Inferior parietal cortex (tissue), 1 donor: ENCODE data around the gene DTX2.
A peak's percentile ranks its signal among the peaks of the same experiment; 100 is the strongest.
"Not testable (repeated sequence)": the region's sequence is repeated elsewhere in the genome, so short reads cannot be mapped to it uniquely, and the experiment has no call there.

ENCODE experiments used
- DNase-seq: peaks from one replicate; pipeline ENCODE4 v3.0.0-alpha.2; 2016; ENCODE audit errors: extremely low spot score

Gene DTX2

DNA sequence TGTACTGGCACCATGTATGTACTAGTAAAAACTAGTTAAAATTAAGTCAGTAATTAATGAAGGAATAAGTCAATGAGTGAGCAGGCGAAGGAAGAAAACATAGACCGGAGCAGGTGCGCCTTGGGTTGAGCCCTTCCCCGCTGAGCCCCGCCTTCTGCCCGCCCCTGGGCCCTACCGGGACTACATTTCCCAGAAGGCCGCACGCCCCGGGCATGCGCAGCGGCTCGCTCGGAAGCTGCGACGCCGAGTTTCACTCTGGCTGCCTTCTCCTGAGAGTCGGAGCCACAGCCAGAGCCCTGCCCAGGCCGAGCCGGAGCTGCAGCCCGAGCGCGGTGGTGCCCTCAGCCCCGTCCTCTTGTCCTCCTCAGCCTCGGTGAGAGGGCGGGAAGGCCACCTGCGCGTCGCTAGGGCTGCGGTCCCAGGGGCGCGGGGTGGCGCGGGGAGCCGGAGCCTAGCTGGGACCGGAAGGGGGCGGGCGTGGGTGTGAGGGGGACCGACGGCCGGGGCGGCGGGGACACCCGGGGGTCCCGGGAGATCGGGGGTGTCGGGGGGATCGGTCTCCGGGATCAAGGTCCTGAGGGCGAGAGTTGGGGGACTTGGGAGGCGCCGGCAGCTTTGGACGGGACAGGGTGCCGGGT is at the start of gene DTX2:
TSS of gene DTX2 (plus strand) at position 246 of the 638 bp plus-strand sequence. CDS start 18,801 bp downstream, outside the sequence.
- DNase-seq = not testable (repeated sequence)

DNA sequence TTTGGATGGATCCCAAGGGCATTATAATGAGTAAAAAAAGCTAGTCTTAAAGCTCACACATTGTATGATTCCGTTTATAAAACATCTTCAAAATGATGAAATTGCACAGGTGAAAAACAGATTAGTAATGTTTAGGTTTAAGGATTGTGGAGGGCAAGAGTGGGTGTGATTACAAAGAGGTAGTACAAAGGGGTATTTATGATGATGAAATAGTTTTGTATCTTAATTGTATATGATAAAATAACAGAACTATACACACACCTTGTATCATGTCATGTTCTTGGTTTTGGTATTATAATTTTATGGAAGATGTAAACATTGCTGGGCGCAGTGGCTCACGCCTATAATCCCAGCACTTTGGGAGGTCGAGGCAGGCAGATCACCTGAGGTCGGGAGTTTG is 49.3 kb upstream of the DTX2 start:
- DNase-seq = no peak

DNA sequence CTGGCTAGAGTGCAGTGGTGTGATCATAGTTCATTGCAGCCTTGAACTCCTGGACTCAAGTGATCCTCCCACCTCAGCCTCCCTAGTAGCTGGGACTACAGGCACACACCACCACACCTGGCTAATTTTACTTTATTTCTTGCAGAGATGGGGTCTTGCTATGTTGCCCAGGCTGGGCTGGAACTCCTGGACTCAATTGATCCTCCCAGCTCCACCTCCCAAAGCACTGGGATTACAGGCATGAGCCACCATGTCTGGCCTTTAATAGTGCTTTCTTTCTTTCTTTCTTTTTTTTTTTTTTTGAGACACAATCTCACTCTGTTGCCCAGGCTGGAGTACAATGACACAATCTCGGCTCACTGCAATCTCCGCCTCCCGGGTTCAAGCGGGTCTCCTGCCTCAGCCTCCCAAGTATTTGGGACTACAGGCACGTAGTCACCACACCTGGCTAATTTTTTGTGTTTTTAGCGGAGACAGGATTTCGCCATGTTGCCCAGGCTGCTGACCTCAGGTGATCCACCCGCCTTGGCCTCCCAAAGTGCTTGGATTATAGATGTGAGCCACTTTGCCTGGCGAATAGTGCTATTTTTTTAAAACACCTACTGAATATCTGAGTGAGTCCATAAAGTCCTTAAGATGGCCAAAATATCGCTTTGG is 43.7 kb upstream of the DTX2 start:
- not testable (repeated sequence) for DNase-seq

DNA sequence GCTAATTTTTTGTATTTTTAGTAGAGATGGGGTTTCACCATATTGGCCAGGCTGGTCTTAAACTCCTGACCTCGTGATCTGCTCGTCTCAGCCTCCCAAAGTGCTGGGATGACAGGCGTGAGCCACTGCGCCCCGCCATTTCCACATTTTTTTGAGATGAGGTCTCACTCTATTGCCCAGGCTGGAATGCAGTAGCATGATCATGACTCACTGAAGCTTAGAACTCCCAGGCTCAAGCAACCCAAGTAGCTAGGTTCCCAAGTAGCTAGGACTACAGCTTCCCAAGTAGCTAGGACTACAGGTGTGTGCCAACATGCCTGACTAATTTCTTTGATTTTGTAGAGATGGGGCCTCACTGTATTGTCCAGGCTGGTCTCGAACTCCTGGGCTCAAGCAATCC is 40.4 kb upstream of the DTX2 start:
- DNase-seq = not testable (repeated sequence)

DNA sequence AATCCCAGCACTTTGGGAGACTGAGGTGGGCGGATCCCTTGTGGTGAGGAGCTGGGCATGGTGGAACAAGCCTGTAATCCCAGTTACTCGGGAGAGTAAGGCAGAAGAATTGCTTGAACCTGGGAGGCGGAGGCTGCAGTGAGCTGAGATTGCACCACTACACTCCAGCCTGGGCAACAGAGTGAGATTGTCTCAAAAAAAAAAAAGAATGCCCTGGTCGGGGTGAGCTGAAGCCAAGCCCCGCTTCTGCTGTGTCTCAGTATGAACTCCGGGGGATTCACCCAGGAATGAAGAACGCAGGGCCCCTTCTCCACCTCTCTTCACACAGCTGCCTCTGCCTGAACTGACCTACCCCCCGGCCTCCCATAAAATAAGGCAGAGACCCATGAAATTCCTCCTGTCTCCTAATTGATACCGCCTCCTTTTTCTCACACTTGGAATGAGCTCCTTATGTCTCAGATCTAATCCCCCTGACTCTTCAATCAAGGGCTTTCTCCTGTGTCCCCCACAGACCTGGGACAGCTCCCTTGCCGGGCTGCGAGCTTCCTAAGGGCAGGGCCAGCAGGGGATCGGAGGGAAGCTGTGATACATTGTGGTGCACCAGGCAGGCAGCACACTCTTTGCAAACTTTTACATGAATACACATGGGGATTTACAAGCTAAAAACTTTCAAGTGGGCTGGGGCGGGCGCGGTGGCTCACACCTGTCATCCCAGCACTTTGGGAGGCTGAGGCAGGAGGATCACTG is 37.7 kb upstream of the DTX2 start:
- no peak for DNase-seq

DNA sequence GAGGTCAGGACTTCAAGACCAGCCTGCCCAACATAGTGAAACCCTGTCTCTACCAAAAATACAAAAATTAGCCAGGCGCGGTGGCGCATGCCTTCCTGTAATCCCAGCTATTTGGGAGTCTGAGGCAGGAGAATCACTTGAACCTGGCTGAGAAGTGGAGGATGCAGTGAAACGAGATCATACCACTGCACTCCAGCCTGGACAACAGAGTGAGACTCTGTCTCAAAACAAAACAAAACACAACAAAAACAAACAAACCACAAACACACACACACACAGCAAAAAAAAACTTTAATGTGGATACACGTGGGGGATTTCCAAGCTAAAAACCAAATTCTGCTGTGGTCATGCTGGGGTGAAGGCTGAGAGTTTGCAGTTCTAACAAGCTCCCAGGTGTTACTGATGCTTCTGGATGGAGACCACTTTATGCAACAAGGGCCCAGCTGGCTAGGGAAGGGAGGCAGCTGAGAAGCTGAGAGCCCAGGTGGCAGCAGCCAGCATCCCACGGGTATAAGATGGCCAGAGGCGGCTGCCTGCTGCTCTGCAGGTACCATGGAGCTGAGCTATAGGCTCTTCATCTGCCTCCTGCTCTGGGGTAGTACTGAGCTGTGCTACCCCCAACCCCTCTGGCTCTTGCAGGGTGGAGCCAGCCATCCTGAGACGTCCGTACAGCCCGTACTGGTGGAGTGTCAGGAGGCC is 36.9 kb upstream of the DTX2 start, which contains the start of gene ZP3:
TSS of gene ZP3 (plus strand) at position 538 of the 699 bp plus-strand sequence. CDS start at position 553, 15 bp downstream.
- DNase-seq = no peak

DNA sequence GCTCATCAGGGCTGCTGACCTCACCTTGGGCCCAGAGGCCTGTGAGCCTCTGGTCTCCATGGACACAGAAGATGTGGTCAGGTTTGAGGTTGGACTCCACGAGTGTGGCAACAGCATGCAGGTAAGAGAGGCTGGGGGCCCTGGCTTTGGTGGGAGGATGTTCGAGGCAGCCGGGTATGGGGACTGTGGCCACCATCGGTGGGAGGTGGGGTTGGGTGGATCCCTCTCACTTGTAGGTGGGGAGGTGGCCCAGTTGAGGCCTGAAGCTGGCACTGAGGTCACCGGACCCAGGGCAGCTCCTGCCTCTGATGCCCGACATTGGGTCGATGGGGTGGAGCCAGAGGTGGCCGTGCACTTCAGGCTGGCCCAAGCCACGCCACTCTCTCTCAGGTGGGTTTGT is 36.4 kb upstream of the DTX2 start:
- DNase-seq = no peak

DNA sequence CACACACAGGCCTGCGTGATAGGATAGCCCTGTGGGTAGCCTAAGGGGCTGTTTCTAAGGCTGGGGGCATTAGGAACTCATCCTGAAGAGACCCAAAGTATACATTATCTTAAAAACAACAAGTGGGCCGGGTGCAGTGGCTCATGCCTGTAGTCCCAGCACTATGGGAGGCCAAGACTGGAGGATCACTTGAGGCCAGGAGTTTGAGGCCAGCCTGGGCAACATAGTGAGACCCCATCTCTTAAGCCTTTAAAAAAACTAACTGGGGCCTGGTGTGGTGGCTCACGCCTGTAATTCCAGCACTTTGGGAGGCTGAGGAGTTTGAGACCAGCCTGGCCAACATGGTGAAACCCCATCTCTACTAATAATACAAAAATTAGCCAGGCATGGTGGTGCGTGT is 36.0 kb upstream of the DTX2 start:
- not testable (repeated sequence) for DNase-seq

DNA sequence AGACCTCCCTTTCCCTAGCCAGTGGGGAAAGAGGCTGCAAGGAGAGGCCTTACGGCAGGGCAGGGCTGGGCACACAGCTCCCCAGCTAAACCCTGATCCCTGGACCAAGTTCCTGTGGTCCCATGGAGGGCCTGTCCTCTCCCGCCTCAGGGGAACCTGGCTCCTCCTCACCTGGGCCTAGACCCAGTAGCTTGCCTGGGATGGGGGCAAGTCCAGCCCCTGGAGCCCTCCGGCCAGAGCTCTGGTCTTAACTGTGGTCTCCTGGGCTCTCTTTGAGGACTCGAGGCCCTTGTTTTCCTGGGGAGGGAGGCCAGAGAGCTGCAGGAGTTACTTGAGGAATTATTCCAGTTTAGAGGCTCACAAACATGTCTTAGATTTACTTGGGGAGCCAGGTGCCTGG is 35.3 kb upstream of the DTX2 start:
- no peak for DNase-seq

DNA sequence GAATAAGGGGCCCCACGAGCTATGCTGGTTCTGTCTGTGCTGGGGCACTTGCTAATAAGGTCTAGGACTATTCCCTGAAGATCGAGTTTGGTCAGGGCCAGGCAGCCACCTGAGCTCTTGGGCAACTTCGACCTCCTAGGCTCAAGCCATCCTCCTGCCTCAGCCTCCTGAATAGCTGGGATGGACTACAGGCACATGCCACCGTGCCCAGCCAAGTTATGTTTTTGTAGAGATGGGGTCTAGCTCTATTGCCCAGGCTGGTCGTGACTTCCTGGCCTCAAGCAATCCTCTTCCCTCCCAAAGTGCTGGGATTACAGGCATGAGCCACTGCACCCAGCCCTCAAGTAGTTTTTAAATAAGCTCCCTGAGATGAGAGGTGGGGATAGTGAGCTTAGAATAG is 33.9 kb upstream of the DTX2 start:
- no peak for DNase-seq

DNA sequence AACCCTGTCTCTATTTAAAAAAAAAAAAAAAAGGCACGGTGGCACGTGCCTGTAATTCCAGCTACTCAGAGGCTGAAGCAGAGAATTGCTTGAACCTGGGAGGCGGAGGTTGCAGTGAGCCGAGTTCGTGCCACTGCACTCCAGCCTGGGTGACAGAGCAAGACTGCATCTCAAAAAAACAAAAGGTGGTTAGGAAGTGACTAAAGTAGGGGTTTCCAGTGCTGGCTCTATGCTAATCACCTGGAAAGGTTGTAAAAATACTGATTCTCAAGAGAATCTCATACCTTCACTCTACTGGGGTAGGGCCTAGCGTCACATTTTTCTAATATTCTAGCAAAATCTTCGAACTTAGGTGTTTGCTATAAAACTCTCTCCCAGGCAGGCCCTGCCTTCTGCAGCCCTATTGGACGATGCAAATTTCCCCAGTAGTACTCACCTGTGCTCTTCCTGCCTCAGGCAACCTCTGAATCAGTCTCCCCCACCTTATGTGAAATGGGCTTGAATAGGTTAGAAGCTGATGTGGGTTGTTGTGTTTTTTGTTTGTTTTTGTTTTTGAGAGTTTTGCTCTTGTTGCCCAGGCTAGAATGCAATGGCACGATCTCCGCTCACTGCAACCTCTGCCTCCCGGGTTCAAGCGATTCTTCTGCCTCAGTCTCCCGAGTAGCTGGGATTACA is 33.2 kb upstream of the DTX2 start:
- DNase-seq = no peak

DNA sequence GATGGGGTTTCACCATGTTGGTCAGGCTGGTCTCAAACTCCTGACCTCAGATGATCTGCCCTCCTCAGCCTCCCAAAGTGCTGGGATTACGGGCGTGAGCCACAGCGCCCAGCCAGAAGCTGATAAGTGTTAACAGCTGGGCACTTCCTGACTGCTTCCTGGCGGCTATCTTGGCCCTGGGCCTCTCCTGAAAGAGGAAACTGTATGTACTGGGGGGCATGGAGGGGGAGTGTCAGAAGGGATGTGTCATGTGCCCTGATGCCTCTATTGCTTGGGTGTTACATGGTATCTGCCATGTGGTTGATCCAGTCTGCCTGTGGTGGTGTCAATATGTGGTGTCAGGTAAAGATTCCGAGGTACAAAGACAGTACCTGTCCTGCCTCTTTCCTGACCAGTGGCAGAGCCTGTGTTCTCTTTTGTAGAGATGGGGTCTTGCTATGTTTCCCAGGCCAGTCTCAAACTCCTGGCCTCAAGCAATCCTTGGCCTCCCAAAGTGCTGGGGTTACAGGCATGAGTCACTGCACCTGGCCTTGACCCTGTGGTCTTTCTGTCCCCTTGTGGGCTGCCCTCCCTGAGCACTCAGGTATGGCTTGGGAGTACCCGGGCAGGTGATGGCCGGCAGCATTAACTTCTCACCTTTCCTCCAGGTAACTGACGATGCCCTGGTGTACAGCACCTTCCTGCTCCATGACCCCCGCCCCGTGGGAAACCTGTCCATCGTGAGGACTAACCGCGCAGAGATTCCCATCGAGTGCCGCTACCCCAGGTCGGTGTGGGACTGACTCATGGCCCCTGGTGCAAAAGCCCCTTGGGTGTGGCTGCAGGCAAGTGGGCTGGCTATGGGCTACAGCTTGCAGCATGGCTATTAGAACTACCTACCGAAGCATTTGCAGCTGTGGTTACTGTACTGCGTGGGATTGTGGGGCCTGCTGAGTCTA is 32.4 kb upstream of the DTX2 start:
- no peak for DNase-seq

DNA sequence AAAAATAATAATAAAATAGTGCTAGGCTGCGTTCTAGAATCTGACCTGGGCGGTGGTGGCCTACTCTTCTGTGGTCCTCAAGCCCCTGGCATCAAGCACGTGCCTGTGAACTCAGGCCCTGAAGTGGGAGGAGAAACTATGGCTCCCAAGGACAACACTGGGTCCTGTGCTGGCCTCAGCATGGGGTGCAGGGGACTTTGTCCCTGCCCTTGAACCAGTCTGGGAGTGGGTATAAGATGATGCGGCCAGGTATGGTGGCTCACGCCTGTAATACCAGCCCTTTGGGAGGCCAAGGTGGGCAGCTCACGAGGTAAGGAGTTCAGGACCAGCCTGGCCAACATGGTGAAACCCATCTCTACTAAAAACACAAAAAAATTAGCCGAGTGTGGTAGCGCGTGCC is 31.3 kb upstream of the DTX2 start:
- no peak for DNase-seq

DNA sequence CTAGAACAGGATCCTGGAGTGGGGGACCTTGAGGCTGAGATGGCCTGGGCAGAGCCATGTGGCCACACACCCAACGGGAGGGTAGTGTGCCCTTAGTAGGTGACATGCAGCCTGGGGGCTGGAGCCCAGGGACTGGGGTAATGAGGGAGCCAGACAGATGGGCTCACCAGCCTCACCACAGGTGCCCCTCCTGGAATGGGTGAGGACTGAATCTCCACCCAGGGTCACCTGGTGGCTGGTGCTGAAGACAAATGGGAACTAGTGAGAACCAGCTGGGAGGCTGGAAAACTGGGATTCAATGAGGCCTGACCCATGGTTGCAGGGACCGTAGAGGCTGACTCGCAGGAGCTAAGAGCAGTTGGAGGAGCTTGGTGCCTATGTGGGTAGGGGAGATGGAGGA is 30.7 kb upstream of the DTX2 start:
- DNase-seq = no peak

DNA sequence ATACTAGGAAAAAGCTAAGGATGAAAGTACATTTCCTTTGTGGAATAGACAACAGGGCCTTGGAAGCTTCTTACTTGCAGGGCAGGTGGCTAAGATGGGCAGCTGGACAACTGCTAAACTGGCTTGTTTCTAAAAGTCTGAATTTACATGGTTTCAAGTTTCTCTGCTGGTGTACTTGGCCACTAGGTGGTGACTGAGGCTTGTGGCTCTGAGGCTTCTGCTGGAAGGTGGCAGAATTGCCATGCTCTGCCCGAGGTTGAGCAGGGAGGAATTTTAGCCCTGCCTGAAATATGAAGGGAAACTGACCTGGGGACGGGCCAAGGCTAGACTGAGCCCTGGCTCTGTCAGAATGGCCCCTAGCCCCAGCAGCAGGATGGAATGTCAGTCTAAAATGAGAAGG is 23.6 kb upstream of the DTX2 start:
- DNase-seq = peak; percentile 57

DNA sequence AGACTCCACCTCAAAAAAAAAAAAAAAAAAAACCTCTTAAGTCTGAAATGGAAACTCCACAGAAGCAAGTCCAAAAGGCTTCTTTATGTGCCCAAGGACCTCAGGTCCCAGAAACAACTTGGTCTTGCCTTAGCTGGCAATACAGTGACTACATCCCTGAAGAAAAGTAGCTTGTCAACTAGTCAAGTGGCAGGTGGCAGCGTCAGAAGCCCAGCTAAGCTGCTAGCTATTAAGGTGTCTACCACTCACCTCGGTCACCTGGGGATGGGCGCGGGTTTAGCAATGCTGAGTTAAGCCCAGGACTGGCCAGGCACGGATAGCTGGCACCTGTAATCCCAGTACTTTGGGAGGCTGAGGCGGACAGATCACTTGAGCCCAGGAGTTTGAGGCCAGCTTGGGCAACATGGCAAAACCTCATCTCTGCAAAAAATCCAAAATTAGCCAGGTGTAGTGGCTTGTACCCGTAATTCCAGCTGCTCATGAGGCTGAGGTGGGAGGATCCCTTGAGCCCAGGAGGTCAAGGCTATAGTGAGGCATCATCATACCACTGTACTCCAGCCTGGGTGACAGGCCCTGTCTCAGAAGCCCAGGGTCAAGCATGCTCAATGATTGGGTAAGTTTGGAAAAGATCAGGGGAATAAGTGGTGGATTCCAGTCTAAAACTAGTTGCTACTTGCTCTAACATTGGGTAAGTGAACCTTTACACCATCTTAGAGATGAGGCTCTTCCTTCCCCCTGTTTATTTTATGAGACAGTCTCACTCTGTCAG is 22.2 kb upstream of the DTX2 start:
- not testable (repeated sequence) for DNase-seq

DNA sequence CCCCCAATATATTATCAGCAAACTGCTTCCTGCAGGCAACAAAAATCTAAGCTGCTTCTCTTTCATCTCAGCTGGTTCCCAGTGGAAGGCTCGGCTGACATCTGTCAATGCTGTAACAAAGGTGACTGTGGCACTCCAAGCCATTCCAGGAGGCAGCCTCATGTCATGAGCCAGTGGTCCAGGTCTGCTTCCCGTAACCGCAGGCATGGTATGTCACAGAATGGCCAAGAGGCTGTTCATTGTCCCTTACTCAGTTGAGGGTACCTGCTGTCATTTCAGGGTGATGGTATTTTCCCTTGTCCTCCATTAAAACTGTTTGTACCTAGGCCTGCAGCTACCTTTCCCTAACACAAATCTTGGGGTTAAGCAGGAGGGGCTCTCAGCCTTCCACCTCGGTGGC is 21.1 kb upstream of the DTX2 start:
- DNase-seq = not testable (repeated sequence)

DNA sequence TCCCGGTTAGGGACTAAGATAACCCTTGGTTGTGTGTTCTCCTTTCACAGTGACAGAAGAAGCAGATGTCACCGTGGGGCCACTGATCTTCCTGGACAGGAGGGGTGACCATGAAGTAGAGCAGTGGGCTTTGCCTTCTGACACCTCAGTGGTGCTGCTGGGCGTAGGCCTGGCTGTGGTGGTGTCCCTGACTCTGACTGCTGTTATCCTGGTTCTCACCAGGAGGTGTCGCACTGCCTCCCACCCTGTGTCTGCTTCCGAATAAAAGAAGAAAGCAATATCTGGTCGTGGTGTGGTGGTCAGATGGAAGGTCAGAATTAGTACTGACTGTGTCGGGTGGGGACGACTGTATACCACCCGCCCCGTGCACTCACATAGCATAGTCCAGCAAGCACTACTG is 19.7 kb upstream of the DTX2 start:
- DNase-seq = not testable (repeated sequence)

DNA sequence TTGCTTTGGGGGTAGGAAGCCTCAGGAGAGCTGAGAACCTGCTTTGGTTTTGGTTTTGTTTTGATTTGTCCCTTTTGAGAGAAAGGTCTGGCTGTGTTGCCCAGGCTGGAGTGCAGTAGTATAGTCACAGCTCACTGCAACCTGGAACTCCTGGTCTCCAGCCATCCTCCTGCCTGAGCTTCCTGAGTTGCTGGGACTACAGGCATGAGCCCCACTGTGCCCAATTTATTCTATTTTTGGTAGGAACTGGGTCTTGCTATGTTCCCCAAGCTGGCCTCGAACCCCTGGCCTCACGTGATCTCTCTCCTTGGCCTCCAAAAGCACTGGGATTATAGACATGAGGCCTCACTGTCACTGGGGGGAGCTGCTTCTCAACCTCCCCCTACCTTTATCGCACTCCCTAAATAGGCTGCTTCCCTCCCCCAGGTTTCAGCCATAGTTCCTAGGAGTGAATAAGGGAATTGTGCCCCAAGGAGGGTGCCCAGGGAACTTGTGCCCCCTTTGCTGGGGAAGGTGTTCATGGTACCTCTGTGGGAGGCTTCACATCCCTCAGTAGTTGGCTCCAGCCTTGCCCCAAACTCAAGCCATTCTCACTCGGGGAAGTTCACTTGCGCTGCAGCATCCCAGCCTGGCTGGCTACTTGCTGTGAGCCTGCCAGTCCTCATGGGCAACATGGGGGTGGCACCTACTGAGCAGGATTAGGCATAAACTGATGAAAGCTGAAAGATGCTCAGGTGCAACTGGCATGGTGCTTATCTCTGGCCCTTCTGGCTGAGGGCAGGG is 18.7 kb upstream of the DTX2 start:
- not testable (repeated sequence) for DNase-seq
